Caco-2 (cell line): ENCODE data around the gene CHMP2B. TPM values are rescaled to one million over a fixed set of nuclear protein-coding genes. Genes with fewer than 3 reads are reported as not detected.

ENCODE experiments used
- BruUV-seq: library from RNA; stranded (reverse); fragments of 400-500 nt; replicated peaks from 2 replicates; lab custom pipeline; 2021; lab: Mats Ljungman, UMichigan
- CTCF ChIA-PET: fragments of 300-600 bp; sonication (Branson Sonifier 250); formaldehyde crosslinking; loops from one replicate; lab custom pipeline; 2022; ENCODE audit warnings: antibody characterized with exemption; lab: Charles Lee
- POLR2A ChIA-PET: fragments of 300-600 bp; sonication (Branson Sonifier 250); formaldehyde crosslinking; loops from one replicate; lab custom pipeline; 2022; ENCODE audit warnings: antibody characterized with exemption; lab: Charles Lee
- DNase-seq, 2 experiments: peaks; one replicate each; pipeline versions ENCODE4 v3.0.0 to v3.0.0-alpha.2; 2020 to 2022
- H3K27me3 ChIP-seq: replicated peaks from 2 replicates; pipeline ENCODE4 v1.6.0; 2011; ENCODE audit warnings: low read length; ENCODE audit not compliant: control insufficient read depth, insufficient read depth
- H3K36me3 ChIP-seq: 2 replicates; pipeline ENCODE4 v1.5.1; 2011; ENCODE audit warnings: low read length; ENCODE audit not compliant: control insufficient read depth, insufficient read depth
- H3K4me1 ChIP-seq: fragments of 250-450 bp; sonication (Bioruptor Pico); 2 replicates; pipeline ENCODE4 v1.5.1; 2020; ENCODE audit warnings: mild to moderate bottlenecking
- H3K4me3 ChIP-seq: 2 replicates; pipeline ENCODE4 v1.5.1; 2011; ENCODE audit warnings: low read depth, mild to moderate bottlenecking, control low read depth, low read length
- H3K9me3 ChIP-seq: fragments of 250-450 bp; sonication (Bioruptor Pico); 2 replicates; pipeline ENCODE4 v1.5.1; 2020; ENCODE audit warnings: mild to moderate bottlenecking, moderate library complexity
- H3K27ac Mint-ChIP-seq: one replicate; pipeline ENCODE4 v1.8.0; 2022; ENCODE audit warnings: mixed read lengths; ENCODE audit not compliant: unreplicated experiment
- H3K27me3 Mint-ChIP-seq: one replicate; pipeline ENCODE4 v1.8.0; 2022; ENCODE audit warnings: mixed read lengths; ENCODE audit not compliant: insufficient read depth, unreplicated experiment
- H3K36me3 Mint-ChIP-seq: one replicate; pipeline ENCODE4 v1.8.0; 2022; ENCODE audit warnings: mild to moderate bottlenecking, mixed read lengths; ENCODE audit not compliant: insufficient read depth, unreplicated experiment
- H3K4me1 Mint-ChIP-seq: one replicate; pipeline ENCODE4 v1.8.0; 2022; ENCODE audit warnings: low read depth, mixed read lengths; ENCODE audit not compliant: unreplicated experiment
- H3K4me3 Mint-ChIP-seq: one replicate; pipeline ENCODE4 v1.8.0; 2022; ENCODE audit warnings: mild to moderate bottlenecking, moderate library complexity, mixed read lengths; ENCODE audit not compliant: unreplicated experiment
- H3K9me3 Mint-ChIP-seq: one replicate; pipeline ENCODE4 v1.8.0; 2022; ENCODE audit warnings: mixed read lengths; ENCODE audit not compliant: unreplicated experiment
- intact Hi-C: fragments of 100-400 bp; cut with micrococcal nuclease; formaldehyde crosslinking; loops from one replicate; pipeline ENCODE4 v1.10.0; 2022; ENCODE audit not compliant: unreplicated experiment
- total RNA-seq: library from RNA; stranded (reverse); gene quantifications from 2 replicates; pipeline ENCODE4 v1.2.3, GENCODE V29; 2022
- TF ChIP-seq, protein P1 (sequence below), 2 experiments: fragments of 200-600 bp in 1 of 2; IDR thresholded peaks; 1 replicate in 1 of 2; 2 replicates in 1 of 2; pipeline versions ENCODE4 v1.5.1 to v1.8.0; 2011 to 2022; ENCODE audit warnings: antibody characterized with exemption in 1 of 2, control low read depth in 1 of 2, inconsistent platforms in 1 of 2, low read depth in 1 of 2, low read length in 1 of 2, mild to moderate bottlenecking in 1 of 2, moderate library complexity in 1 of 2; ENCODE audit not compliant: insufficient read depth in 1 of 2, severe bottlenecking in 1 of 2, unreplicated experiment in 1 of 2

The CHMP2B gene
- total RNA-seq, 1 experiment from 2014 or later, result 52.4 TPM

DNA sequence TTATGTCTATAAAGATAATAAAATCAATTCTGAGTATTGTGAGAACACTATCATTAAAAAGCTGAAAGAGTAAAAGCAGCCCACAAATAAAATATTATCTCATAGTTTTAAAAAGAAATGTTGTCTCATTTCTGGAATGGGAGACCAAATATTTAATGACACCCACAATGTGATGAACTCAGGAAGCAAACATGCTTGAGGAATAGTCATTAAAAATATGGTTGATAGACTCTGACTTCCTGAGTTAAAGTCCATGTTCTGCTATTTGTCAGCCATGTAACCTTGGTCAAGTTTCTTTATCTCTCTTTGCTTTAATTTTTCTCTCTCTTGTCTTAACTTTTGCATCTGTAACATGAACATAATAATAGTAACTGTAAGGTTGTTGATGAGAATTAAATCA, 35.5 kb upstream of the CHMP2B start:
- Mint-ChIP-seq H3K4me3 (no peak overlapping the region), H3K27ac (no peak overlapping the region), H3K4me1 (peaks cover 5% of the 10 kb centered on the region), H3K9me3 (peaks cover 11% of the 10 kb centered on the region), H3K36me3 (no peaks in the 10 kb centered on the region), H3K27me3 (no peaks in the 10 kb centered on the region)
- CTCF ChIA-PET, result no interaction called here
- Histone ChIP-seq H3K4me3 (no peak overlapping the region), H3K36me3 (no peaks in the 10 kb centered on the region), H3K27me3 (no peaks in the 10 kb centered on the region), H3K9me3 (no peaks in the 10 kb centered on the region; the same call in 1 of the 2 replicates), H3K4me1 (no peaks in the 10 kb centered on the region; the same call in 1 of the 2 replicates)
- BruUV-seq, result no TSS peak
- DNase-seq, result no peak
- TF ChIP-seq, protein P1, sequence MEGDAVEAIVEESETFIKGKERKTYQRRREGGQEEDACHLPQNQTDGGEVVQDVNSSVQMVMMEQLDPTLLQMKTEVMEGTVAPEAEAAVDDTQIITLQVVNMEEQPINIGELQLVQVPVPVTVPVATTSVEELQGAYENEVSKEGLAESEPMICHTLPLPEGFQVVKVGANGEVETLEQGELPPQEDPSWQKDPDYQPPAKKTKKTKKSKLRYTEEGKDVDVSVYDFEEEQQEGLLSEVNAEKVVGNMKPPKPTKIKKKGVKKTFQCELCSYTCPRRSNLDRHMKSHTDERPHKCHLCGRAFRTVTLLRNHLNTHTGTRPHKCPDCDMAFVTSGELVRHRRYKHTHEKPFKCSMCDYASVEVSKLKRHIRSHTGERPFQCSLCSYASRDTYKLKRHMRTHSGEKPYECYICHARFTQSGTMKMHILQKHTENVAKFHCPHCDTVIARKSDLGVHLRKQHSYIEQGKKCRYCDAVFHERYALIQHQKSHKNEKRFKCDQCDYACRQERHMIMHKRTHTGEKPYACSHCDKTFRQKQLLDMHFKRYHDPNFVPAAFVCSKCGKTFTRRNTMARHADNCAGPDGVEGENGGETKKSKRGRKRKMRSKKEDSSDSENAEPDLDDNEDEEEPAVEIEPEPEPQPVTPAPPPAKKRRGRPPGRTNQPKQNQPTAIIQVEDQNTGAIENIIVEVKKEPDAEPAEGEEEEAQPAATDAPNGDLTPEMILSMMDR (IDR thresholded peaks at IDR 0.05; ENCODE audit: insufficient read depth in 1 of 2, low read depth in 1 of 2, low read length in 1 of 2, severe bottlenecking in 1 of 2, unreplicated experiment in 1 of 2), result no peak
- POLR2A ChIA-PET, result no interaction called here
- intact Hi-C loops, result no loop called here

DNA sequence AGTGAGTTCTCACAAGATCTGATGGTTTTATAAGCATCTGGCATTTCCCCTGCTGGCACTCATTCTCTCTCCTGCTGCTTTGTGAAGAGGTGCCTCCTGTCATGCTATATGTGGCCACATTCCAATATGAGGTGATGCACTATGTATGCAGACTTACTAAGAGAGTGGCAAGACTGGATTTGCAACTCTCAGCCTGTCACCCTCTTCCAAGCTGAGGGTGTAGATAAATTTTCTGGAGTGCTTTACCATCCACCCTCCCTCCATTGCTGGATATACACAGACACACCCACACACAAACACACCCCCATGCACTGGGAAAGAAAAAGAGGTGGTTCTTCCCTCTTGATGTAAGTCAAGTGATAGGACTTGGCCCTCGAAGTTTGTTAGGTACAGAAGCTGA, 30.2 kb upstream of the CHMP2B start:
- Histone ChIP-seq H3K36me3 (no peaks in the 10 kb centered on the region), H3K4me3 (no peak overlapping the region), H3K4me1 (no peaks in the 10 kb centered on the region; the same call in 1 of the 2 replicates), H3K27me3 (no peaks in the 10 kb centered on the region), H3K9me3 (no peaks in the 10 kb centered on the region; the same call in 1 of the 2 replicates)
- intact Hi-C loops, result loop anchor here (1.0 kb wide), 1 partner anchor 9 kb away; no protein-coding TSS in a partner anchor
- no peaks in the 10 kb centered on the region for H3K36me3 Mint-ChIP-seq
- CTCF ChIA-PET, result no interaction called here
- POLR2A ChIA-PET, result no interaction called here
- H3K4me3 Mint-ChIP-seq, result no peak overlapping the region
- no peaks in the 10 kb centered on the region for H3K27me3 Mint-ChIP-seq
- no peaks in the 10 kb centered on the region for H3K4me1 Mint-ChIP-seq
- H3K9me3 Mint-ChIP-seq, result peaks cover 11% of the 10 kb centered on the region
- H3K27ac Mint-ChIP-seq, result no peak overlapping the region
- BruUV-seq, result no TSS peak
- no peak for DNase-seq
- TF ChIP-seq, protein P1 (IDR thresholded peaks at IDR 0.05; ENCODE audit: insufficient read depth in 1 of 2, low read depth in 1 of 2, low read length in 1 of 2, severe bottlenecking in 1 of 2, unreplicated experiment in 1 of 2), result no peak

DNA sequence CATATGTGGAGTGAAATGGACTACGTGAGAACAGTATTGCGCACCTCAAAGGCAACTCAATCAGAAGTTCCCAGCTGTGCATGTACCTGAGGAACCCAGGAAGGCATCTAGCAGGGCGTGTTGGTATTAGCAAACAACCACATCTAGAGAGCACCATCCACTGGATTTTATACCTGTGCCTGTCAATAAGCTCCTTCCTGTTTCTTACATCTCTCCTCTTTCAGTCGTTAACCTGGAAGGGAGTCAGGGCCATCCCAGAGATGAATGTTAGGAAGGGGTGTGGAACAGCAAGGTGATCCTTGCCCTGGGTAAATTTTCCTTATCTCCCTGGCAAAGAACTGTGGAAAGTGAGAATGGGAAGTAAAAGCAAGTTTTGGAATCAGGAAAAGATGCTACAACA, 29.6 kb upstream of the CHMP2B start:
- TF ChIP-seq, protein P1 (IDR thresholded peaks at IDR 0.05; ENCODE audit: insufficient read depth in 1 of 2, low read depth in 1 of 2, low read length in 1 of 2, severe bottlenecking in 1 of 2, unreplicated experiment in 1 of 2), result no peak
- Mint-ChIP-seq H3K27me3 (no peaks in the 10 kb centered on the region), H3K27ac (no peak overlapping the region), H3K36me3 (no peaks in the 10 kb centered on the region), H3K9me3 (peaks cover 11% of the 10 kb centered on the region), H3K4me3 (no peak overlapping the region), H3K4me1 (no peaks in the 10 kb centered on the region)
- ChIA-PET CTCF (no interaction called here), POLR2A (no interaction called here)
- H3K9me3 ChIP-seq, result no peaks in the 10 kb centered on the region; the same call in 1 of the 2 replicates
- no peaks in the 10 kb centered on the region for H3K36me3 ChIP-seq
- BruUV-seq, result no TSS peak
- no peak for DNase-seq
- no peaks in the 10 kb centered on the region for H3K27me3 ChIP-seq
- intact Hi-C loops, result loop anchor here (1.0 kb wide), 1 partner anchor 9 kb away; no protein-coding TSS in a partner anchor
- no peak overlapping the region for H3K4me3 ChIP-seq
- no peaks in the 10 kb centered on the region; the same call in 1 of the 2 replicates for H3K4me1 ChIP-seq
